NOMO-1 treated with DMSO at 0.1 percent for 48 hours (cell line): ENCODE results near the gene DHRSX.
"Not testable (repeated sequence)": the region's sequence is repeated elsewhere in the genome, so short reads cannot be mapped to it uniquely, and the experiment has no call there.

ENCODE experiments used
- DNase-seq: peaks from one replicate; lab custom pipeline; 2025; ENCODE audit not compliant: unreplicated experiment; lab: John Stamatoyannopoulos, UW

The DHRSX gene

DNA sequence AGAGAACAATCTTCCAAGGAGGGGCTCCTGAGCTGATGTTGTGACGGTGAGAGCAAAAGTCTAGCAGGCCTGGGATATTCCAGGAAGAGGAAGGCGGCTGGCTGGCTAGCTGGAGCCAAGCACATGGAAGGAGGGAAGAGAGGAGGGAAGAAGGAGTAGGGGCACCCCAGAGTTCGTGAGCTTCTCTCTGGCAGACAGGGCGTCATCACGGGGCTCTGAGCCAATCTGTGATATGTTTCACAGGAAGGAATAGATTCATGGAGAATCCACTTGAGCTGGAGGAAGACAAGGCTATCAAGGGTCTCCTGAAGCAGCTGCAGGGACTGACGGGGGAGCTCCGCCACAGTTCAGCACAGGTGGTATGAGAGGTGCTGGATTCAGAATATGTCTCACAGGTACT is 73.6 kb downstream of the DHRSX start:
- DNase-seq: no peak

- DNase-seq: no peak
These were observed 74.4 kb downstream of the DHRSX start for GRCh38 chrX:2426289-2426882.

GRCh38 chrX:2425286-2426071 is 75.3 kb downstream of the DHRSX start:
- DNase-seq: no peak

- no peak for DNase-seq
These were observed 76.5 kb downstream of the DHRSX start for GRCh38 chrX:2424317-2424716.

- no peak for DNase-seq
These were observed 76.9 kb downstream of the DHRSX start for GRCh38 chrX:2423899-2424298.

GRCh38 chrX:2423282-2423681 is 77.5 kb downstream of the DHRSX start:
- no peak for DNase-seq

DNA sequence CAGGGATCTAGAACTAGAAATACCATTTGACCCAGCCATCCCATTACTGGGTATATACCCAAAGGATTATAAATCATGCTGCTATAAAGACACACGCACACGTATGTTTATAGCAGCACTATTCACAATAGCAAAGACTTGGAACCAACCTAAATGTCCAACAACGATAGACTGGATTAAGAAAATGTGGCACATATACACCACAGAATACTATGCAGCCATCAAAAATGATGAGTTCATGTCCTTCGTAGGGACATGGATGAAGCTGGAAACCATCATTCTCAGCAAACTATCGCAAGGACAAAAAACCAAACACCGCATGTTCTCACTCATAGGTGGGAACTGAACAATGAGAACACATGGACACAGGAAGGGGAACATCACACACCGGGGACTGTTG is 81.4 kb downstream of the DHRSX start:
- not testable (repeated sequence) for DNase-seq

- no peak for DNase-seq
These were observed 82.8 kb downstream of the DHRSX start for GRCh38 chrX:2418000-2418399.

DNA sequence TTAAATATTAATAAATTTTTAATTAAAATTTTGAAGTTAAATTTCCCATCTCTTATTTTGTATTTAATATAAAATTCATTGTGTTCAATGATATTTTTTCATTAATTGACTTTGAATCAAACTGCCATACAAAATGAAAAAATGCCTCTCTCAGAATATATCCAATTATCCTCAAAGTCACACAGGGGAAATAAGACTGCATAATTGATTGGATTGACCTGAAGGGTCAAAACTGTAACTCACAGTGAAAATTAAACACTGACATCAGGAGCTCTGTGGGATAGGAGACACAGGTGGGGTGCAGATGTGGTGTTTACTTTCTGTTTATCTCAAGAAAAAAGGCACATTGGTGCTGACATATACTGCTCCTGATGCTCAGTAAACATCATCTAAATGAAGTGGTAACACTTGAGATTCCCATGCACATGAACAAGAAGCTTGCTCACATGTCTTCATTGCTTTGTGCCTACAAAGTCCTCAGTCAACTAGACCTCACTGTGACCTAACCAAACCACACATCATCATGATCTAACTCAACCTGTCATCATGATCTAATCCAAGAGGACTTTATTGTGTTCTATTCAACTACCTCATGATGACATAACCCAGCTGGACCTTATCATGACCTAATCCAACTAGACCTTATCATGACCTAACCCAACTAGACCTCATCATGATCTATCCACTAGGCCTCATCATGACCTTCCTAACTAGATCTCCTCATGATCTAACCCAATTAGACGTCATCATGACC is 83.7 kb downstream of the DHRSX start:
- no peak for DNase-seq

DNA sequence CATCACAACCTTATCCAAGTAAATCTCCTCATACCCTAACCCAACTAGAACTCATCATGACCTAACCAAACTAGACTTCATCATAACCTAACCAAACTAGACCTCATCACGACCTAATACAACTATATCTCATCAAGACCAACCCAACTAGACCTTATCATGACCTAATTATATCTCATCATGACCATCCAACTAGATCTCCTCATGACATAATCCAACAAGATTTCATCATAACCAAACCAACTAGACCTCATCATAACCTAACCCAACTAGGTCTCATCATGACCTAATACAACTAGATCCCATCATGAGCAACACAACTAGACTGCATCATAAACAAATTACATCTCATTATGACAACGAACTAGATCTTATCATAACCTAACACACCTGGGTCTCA is 86.4 kb downstream of the DHRSX start:
- DNase-seq: no peak

- no peak for DNase-seq
These were observed 86.8 kb downstream of the DHRSX start for GRCh38 chrX:2413969-2414368.

GRCh38 chrX:2412131-2412530 is 88.6 kb downstream of the DHRSX start:
- DNase-seq: no peak

GRCh38 chrX:2410279-2411020 is 90.3 kb downstream of the DHRSX start:
- DNase-seq: no peak

DNA sequence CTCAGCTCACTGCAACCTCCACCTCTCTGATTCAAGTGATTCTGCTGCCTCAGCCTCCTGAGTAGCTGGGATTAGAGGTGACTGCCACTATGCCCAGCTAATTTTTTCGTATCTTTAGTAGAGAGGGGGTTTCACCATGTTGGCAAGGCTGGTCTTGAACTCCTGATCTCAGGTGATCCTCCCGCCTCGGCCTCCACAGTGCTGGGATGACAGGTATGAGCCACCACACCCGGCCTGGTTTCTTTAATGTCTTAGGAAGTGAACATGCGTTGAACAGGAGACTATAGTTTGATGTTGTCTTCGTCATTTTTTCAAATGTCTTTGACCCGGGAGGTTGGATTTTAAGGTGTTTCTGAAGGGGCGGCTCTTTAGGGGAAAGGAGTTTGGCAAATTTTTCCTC is 91.0 kb downstream of the DHRSX start:
- DNase-seq: no peak

- no peak for DNase-seq
These were observed 91.9 kb downstream of the DHRSX start for GRCh38 chrX:2408856-2409255.

DNA sequence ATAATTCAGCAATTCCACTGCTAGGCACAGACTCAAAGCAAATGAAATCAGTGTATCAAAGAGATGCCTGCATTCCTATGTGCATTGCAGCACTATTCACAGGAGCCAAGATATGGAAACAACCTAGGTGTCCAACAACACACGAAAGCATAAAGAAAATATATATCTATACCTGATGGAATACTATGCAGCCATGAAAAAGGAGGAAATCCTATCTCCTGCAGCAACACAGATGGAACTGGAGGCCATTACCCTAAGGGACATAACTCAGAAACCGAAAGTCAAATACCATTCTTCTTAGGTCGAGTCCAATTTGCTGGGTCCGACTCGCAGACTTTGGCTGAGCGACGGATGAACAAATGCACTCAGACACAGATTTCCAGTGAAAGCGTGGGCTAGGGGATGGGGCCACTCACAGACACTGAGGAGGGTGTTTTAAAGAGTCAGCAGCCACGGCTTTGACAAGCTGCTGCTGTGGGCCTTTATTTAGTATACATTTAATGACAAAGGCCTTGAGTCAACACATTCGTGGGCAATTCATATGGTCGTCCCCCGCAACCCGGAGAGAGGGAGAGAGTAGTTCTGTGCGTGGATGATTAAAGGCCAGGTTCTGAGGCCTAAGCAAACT is 93.8 kb downstream of the DHRSX start:
- DNase-seq: no peak

GRCh38 chrX:2404776-2405175 is 96.0 kb downstream of the DHRSX start:
- DNase-seq: no peak

DNA sequence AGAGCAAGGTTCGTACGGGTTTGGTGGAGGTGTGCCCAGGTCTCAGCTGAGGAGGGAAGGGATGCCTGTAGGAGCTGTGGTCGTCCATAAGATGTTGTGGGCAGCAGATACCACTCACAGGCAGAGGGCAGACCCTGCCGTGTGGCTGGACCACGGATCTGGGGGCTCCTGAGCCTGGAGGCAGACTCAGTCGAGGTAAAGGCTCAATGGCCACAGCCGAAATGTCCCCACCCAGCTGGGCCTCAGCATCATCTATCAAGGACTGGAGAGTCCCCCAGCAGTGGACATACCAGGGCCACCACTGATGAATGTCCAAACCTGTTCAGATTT is 98.5 kb downstream of the DHRSX start:
- no peak for DNase-seq

- no peak for DNase-seq
These were observed 99.0 kb downstream of the DHRSX start for GRCh38 chrX:2401590-2402360.

GRCh38 chrX:2401201-2401589 is 99.6 kb downstream of the DHRSX start:
- DNase-seq: no peak
